ENCODE measurements around the gene MUC13. TPM values are rescaled to one million over a fixed set of nuclear protein-coding genes. Genes with fewer than 3 reads are reported as not detected.
A peak's percentile ranks its signal among the peaks of the same experiment; 100 is the strongest.

Gene MUC13
- total and polyA plus RNA-seq, 9 of the 15 experiments (the other 6 are each of a cell fraction or from before 2014, with no cell fraction given): 0.09 TPM; not detected in 8

DNA sequence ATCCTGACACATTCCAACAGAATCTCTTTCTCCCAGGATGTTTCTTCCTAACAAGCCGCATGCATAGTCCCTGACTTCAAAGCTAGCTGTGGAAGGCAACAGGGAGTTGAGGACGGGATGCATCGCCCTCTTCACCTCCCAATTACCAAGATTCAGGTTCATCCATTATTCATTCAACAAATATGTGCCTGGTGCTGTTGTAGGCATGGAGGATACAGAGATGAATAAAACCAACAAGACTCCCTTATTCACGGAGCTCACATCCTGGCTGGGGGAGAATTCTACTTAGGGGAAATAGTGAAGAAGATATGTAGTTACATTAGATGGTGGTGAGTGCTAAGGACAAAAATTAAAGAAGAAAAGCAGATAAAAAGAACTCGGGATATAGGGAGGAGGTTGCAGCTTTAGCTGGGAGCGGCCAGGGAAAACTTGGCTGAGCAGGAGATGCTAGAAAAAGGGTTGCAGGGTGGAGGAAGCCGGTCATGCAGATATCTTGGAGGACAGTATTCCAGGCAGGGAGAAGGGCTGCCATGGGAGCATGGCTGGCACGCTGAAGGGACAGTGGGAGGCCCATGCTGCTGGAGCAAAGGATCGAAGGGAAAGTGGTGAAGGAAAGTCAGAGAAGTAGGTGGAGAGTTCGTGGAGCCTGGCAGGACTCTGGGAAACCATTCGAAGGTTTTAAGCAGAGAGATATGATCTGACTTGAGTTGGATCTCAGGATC, 52.4 kb downstream of the MUC13 start:
- ChIA-PET CTCF (ENCODE audit: low intra/inter-chr PET ratio) (no interaction called here), POLR2A (no interaction called here)
- intact Hi-C loops (cut with micrococcal nuclease): loop anchor here (10.0 kb wide), 1 partner anchor 47 kb away; no protein-coding TSS in a partner anchor
- Histone ChIP-seq H3K27me3 (ENCODE audit: control insufficient read depth in 2 of 2, insufficient read depth in 2 of 2, low read length in 2 of 2) (no peaks in the 10 kb centered on the region), H3K4me2 (ENCODE audit: insufficient read depth, low read length) (no peak overlapping the region; the same call in 1 of the 2 replicates), H4K20me1 (replicated peaks; ENCODE audit: control insufficient read depth, insufficient read depth, low read length) (no peaks in the 10 kb centered on the region), H3K9ac (ENCODE audit: insufficient read depth in 1 of 2, low read depth in 2 of 2, low read length in 2 of 2) (peak overlapping the region in 1 of 2 experiments; percentile 32; a peak in 1 of 4 replicates), H3K4me1 (replicated peaks in 1 of 2; ENCODE audit: control insufficient read depth in 2 of 2, insufficient read depth in 2 of 2, low read length in 2 of 2) (peaks cover 21 to 54% of the 10 kb centered on the region in 2 experiments), H3K36me3 (ENCODE audit: control insufficient read depth, insufficient read depth, low read length) (no peaks in the 10 kb centered on the region), H3K9me1 (ENCODE audit: control insufficient read depth, insufficient read depth, low read length) (no peaks in the 10 kb centered on the region), H3K27ac (ENCODE audit: extremely low read depth, low read depth, low read length) (no peak overlapping the region; the same call in 2 of the 3 replicates), H3K4me3 (no peak overlapping the region), H3K9me3 (replicated peaks; ENCODE audit: control insufficient read depth, insufficient read depth, low read depth, low read length) (no peaks in the 10 kb centered on the region), H3K79me2 (ENCODE audit: control insufficient read depth, insufficient read depth, low read length) (peaks cover 28% of the 10 kb centered on the region), H2AFZ (ENCODE audit: low read depth, low read length) (no peak overlapping the region)
- DNase-seq (ENCODE audit: extremely low read depth in 1 of 4, low spot score in 3 of 4) (no peak), ATAC-seq (no peak), FAIRE-seq (no peak)
- no TSS peak for BruUV-seq (replicated peaks)
- 68% methylated on average over 11 of the region's 11 CpGs for WGBS (ENCODE audit: insufficient coverage, low coverage, missing lambda C conversion rate)
- no peak for TF ChIP-seq GTF2F1 (IDR thresholded peaks at IDR 0.05; ENCODE audit: low read depth, low read length)
- TF ChIP-seq ZNF3 (CRISPR knock-in tag; IDR thresholded peaks at IDR 0.05): 0 out of 2 replicates have a peak, but pooled peaks have one; percentile 36
- in situ Hi-C loops (cut with MboI): no loop called here

DNA sequence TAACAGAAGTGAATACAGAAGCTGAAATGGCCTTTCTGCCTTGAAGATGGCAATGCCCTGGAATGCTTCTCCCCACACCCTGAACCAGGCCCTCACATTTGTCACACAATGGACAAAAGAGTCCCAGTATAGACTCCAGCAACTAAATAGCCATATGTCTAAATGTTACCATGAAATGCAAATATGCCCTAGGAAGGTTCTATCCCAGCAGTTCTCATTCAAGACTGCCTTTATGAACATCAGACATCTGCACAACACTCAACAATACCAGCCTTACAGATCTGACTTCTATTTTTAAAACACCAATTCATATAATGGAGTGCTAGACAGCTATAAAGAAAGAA, 55.2 kb downstream of the MUC13 start:
- ATAC-seq (no peak), DNase-seq (ENCODE audit: extremely low read depth in 1 of 4, low spot score in 3 of 4) (no peak), FAIRE-seq (no peak)
- Histone ChIP-seq H3K9me3 (replicated peaks; ENCODE audit: control insufficient read depth, insufficient read depth, low read depth, low read length) (no peaks in the 10 kb centered on the region), H3K27me3 (ENCODE audit: control insufficient read depth in 2 of 2, insufficient read depth in 2 of 2, low read length in 2 of 2) (no peaks in the 10 kb centered on the region), H2AFZ (ENCODE audit: low read depth, low read length) (peak overlapping the region; percentile 53; the same call in 1 of the 2 replicates), H3K27ac (ENCODE audit: extremely low read depth, low read depth, low read length) (peak overlapping the region; percentile 96), H3K9ac (ENCODE audit: insufficient read depth in 1 of 2, low read depth in 2 of 2, low read length in 2 of 2) (peak overlapping the region in 1 of 2 experiments; percentile 74; a peak in 2 of 4 replicates), H4K20me1 (replicated peaks; ENCODE audit: control insufficient read depth, insufficient read depth, low read length) (no peaks in the 10 kb centered on the region), H3K36me3 (ENCODE audit: control insufficient read depth, insufficient read depth, low read length) (no peaks in the 10 kb centered on the region), H3K4me2 (ENCODE audit: insufficient read depth, low read length) (peak overlapping the region; percentile 81), H3K4me3 (no peak overlapping the region), H3K9me1 (ENCODE audit: control insufficient read depth, insufficient read depth, low read length) (no peaks in the 10 kb centered on the region), H3K4me1 (replicated peaks in 1 of 2; ENCODE audit: control insufficient read depth in 2 of 2, insufficient read depth in 2 of 2, low read length in 2 of 2) (peaks cover 14 to 71% of the 10 kb centered on the region in 2 experiments), H3K79me2 (ENCODE audit: control insufficient read depth, insufficient read depth, low read length) (peaks cover 35% of the 10 kb centered on the region)
- intact Hi-C loops (cut with micrococcal nuclease): no loop called here
- TF ChIP-seq, protein P1, sequence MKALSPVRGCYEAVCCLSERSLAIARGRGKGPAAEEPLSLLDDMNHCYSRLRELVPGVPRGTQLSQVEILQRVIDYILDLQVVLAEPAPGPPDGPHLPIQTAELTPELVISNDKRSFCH (CRISPR knock-in tag; IDR thresholded peaks at IDR 0.05): no peak
- TF ChIP-seq, protein P1 (tag; IDR thresholded peaks at IDR 0.05): peak; percentile 10; the same call in 1 of the 2 replicates
- TF ChIP-seq BRD4 (IDR thresholded peaks at IDR 0.05): no peak
- TF ChIP-seq, protein P2, sequence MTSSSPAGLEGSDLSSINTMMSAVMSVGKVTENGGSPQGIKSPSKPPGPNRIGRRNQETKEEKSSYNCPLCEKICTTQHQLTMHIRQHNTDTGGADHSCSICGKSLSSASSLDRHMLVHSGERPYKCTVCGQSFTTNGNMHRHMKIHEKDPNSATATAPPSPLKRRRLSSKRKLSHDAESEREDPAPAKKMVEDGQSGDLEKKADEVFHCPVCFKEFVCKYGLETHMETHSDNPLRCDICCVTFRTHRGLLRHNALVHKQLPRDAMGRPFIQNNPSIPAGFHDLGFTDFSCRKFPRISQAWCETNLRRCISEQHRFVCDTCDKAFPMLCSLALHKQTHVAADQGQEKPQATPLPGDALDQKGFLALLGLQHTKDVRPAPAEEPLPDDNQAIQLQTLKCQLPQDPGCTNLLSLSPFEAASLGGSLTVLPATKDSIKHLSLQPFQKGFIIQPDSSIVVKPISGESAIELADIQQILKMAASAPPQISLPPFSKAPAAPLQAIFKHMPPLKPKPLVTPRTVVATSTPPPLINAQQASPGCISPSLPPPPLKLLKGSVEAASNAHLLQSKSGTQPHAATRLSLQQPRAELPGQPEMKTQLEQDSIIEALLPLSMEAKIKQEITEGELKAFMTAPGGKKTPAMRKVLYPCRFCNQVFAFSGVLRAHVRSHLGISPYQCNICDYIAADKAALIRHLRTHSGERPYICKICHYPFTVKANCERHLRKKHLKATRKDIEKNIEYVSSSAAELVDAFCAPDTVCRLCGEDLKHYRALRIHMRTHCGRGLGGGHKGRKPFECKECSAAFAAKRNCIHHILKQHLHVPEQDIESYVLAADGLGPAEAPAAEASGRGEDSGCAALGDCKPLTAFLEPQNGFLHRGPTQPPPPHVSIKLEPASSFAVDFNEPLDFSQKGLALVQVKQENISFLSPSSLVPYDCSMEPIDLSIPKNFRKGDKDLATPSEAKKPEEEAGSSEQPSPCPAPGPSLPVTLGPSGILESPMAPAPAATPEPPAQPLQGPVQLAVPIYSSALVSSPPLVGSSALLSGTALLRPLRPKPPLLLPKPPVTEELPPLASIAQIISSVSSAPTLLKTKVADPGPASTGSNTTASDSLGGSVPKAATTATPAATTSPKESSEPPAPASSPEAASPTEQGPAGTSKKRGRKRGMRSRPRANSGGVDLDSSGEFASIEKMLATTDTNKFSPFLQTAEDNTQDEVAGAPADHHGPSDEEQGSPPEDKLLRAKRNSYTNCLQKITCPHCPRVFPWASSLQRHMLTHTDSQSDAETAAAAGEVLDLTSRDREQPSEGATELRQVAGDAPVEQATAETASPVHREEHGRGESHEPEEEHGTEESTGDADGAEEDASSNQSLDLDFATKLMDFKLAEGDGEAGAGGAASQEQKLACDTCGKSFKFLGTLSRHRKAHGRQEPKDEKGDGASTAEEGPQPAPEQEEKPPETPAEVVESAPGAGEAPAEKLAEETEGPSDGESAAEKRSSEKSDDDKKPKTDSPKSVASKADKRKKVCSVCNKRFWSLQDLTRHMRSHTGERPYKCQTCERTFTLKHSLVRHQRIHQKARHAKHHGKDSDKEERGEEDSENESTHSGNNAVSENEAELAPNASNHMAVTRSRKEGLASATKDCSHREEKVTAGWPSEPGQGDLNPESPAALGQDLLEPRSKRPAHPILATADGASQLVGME (CRISPR knock-in tag; IDR thresholded peaks at IDR 0.05): no peak
- TF ChIP-seq TBL1XR1 (IDR thresholded peaks at IDR 0.05; ENCODE audit: low read length in 2 of 2): no peak
- TF ChIP-seq ZFP36 (IDR thresholded peaks at IDR 0.05; ENCODE audit: low read depth, low read length, partially characterized antibody): no peak
- in situ Hi-C loops (cut with MboI): no loop called here
- CTCF ChIA-PET (ENCODE audit: low intra/inter-chr PET ratio): no interaction called here
- no TSS peak for BruUV-seq (replicated peaks)
- POLR2A ChIA-PET: interaction anchor here (0.5 to 1.3 kb wide), 3 partner anchors 10 to 110 kb away, joined by 3 read pairs; no protein-coding TSS in a partner anchor

Data from K562 (cell line).